Keratinocyte (primary cell): ENCODE data around the gene DCK.

Source experiments
- CTCF ChIP-seq, 3 experiments: IDR thresholded peaks in 1 of 3; conservative IDR thresholded peaks in 1 of 3; optimal IDR thresholded peaks in 1 of 3; 2 replicates in 2 of 3; 3 replicates in 1 of 3; pipeline versions ENCODE3 to v1.5.1; 2011; ENCODE audit warnings: low read length in 3 of 3, mild to moderate bottlenecking in 3 of 3, moderate library complexity in 2 of 3, control low read depth in 1 of 3, inconsistent platforms in 1 of 3; ENCODE audit not compliant: insufficient read depth in 2 of 3; ENCODE audit errors: extremely low read depth in 1 of 3
- EZH2 ChIP-seq: IDR thresholded peaks from one replicate; pipeline ENCODE4 v1.6.1; 2012; ENCODE audit warnings: inconsistent platforms, mild to moderate bottlenecking, low read length, moderate library complexity

GRCh38 chr4:71008196-71008595 lies 14.7 kb downstream of the DCK start:
- no peak for TF ChIP-seq CTCF (optimal IDR thresholded peaks at IDR 0.05 in 1 of 3, IDR thresholded peaks at IDR 0.05 in 1 of 3, conservative IDR thresholded peaks at IDR 0.05 in 1 of 3; ENCODE audit: extremely low read depth in 1 of 3, insufficient read depth in 2 of 3, low read length in 3 of 3)
- TF ChIP-seq EZH2: no peak
